TTC549 (cell line): ENCODE results near the gene PTP4A2.

Experiments
- FAIRE-seq: peaks from 2 replicates; lab custom pipeline; 2012; peaks lifted over from hg19 to GRCh38; lab: Jason Lieb, UNC

Gene PTP4A2

GRCh38 chr1:31859044-31859443 is 79.1 kb downstream of the PTP4A2 start:
- FAIRE-seq, result no peak

- no peak for FAIRE-seq
Observed at GRCh38 chr1:31857863-31858262, 80.3 kb downstream of the PTP4A2 start.
